Hypothalamus (tissue), 51 donors: ENCODE data around the gene ST6GALNAC3.
"Not testable (repeated sequence)": the region's sequence is repeated elsewhere in the genome, so short reads cannot be mapped to it uniquely, and the experiment has no call there.

ENCODE experiments used
- DNase-seq, 51 donors: peaks; one replicate each; lab custom pipeline; 2025; lab: John Stamatoyannopoulos, UW

The ST6GALNAC3 gene

GRCh38 chr1:76105372-76105771 is 30.8 kb downstream of the ST6GALNAC3 start:
- no peak for DNase-seq

DNA sequence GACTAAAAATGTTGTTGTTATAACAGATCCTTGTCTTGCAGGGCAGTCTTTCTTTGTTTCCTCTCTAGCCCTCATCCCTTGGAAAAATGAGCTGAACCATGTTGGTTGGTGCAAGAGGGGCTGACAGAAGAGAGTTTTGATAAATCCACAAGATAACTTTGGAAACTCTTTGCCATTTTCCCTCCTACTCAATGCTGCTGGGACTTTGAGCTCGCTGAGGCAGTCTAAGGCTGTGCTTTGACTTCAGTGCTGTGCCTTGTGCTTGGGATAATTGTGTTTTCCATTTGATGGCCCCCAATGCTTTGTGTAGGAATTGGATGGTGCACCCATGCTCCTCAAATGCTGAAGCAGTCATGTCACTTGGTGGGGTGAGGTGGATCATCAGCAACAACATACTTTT is 31.7 kb downstream of the ST6GALNAC3 start:
- no peak for DNase-seq

GRCh38 chr1:76106719-76107235 is 32.2 kb downstream of the ST6GALNAC3 start:
- DNase-seq = no peak

GRCh38 chr1:76109404-76109803 is 34.9 kb downstream of the ST6GALNAC3 start:
- DNase-seq = peak in 12 of 51 donors; percentile 1 to 36 (median 13)

- DNase-seq = no peak
Measured at GRCh38 chr1:76109901-76110560, 35.5 kb downstream of the ST6GALNAC3 start.

- no peak for DNase-seq
Measured at GRCh38 chr1:76110666-76111065, 36.1 kb downstream of the ST6GALNAC3 start.

GRCh38 chr1:76112321-76112720 is 37.8 kb downstream of the ST6GALNAC3 start:
- DNase-seq = not testable (repeated sequence)

- DNase-seq = no peak
Measured at GRCh38 chr1:76113446-76113845, 38.9 kb downstream of the ST6GALNAC3 start.

DNA sequence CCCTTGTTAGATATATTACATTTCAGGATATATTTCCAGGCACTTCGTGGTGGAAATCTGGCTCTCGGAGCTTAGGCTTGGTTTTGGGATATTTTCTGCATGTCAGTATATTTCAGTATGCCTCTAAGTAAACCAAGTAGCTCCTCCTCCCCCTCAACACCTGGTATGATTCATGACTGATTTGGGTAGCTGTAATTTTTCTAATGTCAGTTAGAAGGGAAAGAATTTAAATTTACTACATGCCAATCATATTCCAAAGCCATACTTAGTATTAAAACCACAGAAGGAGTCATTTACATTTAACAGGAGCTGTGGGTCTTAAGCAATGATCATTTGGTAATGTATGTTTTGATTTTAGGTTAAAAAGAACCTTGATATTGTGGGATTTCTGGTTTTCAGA is 40.6 kb downstream of the ST6GALNAC3 start:
- no peak for DNase-seq

GRCh38 chr1:76121850-76122249 is 47.3 kb downstream of the ST6GALNAC3 start:
- DNase-seq = no peak

DNA sequence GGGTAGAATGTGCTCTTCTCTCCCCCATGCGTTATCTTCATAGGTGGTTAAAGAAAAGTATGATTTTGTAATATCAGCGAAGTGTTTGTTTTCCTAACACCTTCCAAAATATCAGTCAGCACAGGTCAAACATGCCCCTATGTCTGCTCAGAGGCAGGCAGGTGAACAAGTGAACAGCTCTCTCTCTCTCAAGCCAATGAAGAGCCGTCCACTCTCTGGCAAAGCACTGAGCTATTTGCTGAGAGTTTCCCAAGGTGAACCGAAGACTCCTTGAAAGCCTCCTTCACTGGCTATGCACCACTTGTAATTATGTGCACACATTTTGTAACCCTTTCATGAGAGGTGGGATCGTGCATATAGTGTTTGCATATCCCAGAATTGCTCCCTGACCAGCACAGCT is 47.7 kb downstream of the ST6GALNAC3 start:
- DNase-seq = no peak

DNA sequence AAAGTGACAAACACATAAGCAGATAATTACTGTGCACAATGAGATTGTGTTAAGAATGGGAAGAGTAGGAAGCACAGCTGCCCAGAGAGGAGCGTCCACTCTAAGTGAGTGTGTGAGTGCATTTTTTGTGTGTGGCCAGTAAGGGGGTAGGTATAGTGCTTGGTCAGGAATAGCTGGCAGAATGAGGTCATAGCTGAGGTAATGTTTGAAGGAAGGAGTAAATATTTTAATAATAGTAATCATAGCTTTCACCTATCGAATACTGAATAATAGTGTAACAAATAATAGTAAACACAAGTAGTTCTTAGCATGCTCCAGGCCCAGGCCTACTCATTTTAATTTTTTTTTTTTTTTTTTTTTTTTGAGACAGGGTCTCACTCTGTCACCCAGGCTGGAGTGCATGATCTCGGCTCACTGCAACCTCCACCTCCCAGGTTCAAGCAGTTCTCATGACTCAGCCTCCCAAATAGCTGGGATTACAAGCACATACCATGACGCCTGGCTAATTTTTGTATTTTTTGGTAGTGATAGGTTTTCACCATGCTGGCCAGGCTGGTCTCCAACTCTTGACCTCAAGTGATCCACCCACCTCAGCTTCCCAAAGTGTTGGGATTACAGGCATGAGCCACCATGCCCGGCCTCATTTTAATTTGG is 49.0 kb downstream of the ST6GALNAC3 start:
- DNase-seq = not testable (repeated sequence)

- no peak for DNase-seq
Measured at GRCh38 chr1:76124196-76124595, 49.6 kb downstream of the ST6GALNAC3 start.

DNA sequence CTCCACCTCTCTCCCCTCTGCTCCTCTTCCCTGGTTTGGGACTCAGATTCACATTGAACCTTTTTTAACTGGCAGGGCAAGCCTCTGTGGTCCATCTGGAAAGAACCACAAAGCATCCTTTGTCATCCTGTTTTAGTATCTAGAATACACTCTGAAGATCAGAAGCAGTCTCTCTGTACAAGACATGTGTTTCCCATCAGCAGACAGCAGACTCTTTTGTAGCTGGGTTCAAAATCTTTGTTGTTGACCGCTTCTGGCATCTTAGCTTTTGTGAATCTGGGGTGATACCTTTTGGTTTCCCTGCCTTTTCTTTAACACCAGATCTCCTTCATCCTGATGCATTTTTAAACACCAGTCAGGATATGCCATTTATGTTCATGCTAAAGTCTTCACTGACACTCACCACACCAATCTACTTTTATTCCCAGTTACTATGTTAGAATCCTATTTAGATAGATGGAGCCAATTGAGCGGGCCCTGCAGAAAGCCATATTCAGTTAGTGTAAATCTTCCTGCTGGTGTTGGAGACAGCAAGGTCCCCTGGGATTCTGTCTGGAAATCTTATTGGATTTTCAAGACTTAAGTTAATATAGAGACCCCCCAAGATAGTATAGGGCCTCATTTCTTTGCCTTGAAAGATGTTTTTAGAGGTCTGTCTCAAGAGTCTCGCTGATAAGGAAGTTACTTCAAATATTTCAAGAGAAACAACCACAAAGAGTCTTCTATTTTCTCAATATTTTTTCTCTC is 51.1 kb downstream of the ST6GALNAC3 start:
- DNase-seq = peak in 3 of 51 donors; percentile 4 to 30 (median 12)

- DNase-seq = no peak
Measured at GRCh38 chr1:76128096-76128495, 53.5 kb downstream of the ST6GALNAC3 start.

GRCh38 chr1:76129731-76130130 is 55.2 kb downstream of the ST6GALNAC3 start:
- no peak for DNase-seq

DNA sequence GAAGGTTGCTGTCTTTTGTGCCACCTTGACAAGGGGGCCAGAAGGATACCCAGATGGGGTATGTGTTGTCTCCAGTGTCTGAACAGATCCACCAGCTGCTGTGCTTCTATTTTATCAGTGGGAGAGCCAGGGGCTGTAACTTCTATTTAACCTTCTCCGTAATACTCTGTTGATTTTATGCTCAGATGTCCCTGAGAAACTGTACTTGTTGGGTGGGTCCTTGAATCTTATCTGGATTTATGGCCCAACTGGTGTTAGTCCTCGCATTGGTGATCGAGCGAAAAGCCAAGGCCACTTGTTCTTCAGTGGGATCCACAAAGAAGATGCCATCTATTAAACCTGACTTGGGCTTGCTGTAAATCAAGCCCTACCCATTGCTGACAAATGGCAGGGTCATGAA is 56.4 kb downstream of the ST6GALNAC3 start:
- DNase-seq = no peak

- no peak for DNase-seq
Measured at GRCh38 chr1:76133977-76134376, 59.4 kb downstream of the ST6GALNAC3 start.

- DNase-seq = peak in 1 of 51 donors; percentile 22
Measured at GRCh38 chr1:76135835-76136234, 61.3 kb downstream of the ST6GALNAC3 start.

GRCh38 chr1:76136894-76137293 is 62.3 kb downstream of the ST6GALNAC3 start:
- DNase-seq = no peak

DNA sequence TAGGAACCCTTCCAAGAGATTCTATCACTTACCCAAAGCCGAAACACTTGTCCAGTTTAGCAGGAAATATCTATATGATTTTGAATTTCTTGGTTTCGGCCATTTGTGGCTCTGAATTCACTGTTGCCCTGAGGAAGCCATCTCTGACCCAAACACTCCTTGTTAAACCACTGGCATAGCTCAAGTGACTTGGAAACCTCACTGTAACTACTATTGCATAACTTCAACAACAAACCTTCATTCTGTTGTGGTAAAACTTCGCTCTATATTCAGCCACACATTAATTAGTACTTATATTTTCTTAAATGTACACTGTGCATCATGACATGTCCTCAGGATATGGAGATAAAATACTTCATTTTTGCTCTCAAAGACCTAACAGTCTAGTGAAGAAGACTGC is 63.2 kb downstream of the ST6GALNAC3 start:
- no peak for DNase-seq
